ENCODE data around the gene MN1. TPM values are rescaled to one million over a fixed set of nuclear protein-coding genes. Genes with fewer than 3 reads are reported as not detected.
A peak's percentile ranks its signal among the peaks of the same experiment; 100 is the strongest.

MN1 gene
- polyA plus RNA-seq, 2 of the 4 experiments (the other 2 are of a cell fraction): 0.59 to 2.4 TPM

- TF ChIP-seq, protein P1, sequence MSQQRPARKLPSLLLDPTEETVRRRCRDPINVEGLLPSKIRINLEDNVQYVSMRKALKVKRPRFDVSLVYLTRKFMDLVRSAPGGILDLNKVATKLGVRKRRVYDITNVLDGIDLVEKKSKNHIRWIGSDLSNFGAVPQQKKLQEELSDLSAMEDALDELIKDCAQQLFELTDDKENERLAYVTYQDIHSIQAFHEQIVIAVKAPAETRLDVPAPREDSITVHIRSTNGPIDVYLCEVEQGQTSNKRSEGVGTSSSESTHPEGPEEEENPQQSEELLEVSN (IDR thresholded peaks at IDR 0.05; ENCODE audit: borderline replicate concordance, low read depth): no peak
- no peak for TF ChIP-seq HOXA7 (CRISPR knock-in tag; IDR thresholded peaks at IDR 0.05)
- no peak for TF ChIP-seq SREBF2 (IDR thresholded peaks at IDR 0.05)
- no peak for TF ChIP-seq POLR2AphosphoS2 (conservative IDR thresholded peaks at IDR 0.05; ENCODE audit: low read length)
- no peak for TF ChIP-seq ESRRA (IDR thresholded peaks at IDR 0.05; ENCODE audit: borderline replicate concordance, low read length)
- no peak for TF ChIP-seq EHMT2 (IDR thresholded peaks at IDR 0.05; ENCODE audit: low read depth)
- no peak for TF ChIP-seq NR3C1 (IDR thresholded peaks at IDR 0.05)
- TF ChIP-seq JUN (IDR thresholded peaks at IDR 0.05): no peak
These were observed 31.1 kb upstream of the MN1 start (continued) for GRCh38 chr22:27832606-27833005.

DNA sequence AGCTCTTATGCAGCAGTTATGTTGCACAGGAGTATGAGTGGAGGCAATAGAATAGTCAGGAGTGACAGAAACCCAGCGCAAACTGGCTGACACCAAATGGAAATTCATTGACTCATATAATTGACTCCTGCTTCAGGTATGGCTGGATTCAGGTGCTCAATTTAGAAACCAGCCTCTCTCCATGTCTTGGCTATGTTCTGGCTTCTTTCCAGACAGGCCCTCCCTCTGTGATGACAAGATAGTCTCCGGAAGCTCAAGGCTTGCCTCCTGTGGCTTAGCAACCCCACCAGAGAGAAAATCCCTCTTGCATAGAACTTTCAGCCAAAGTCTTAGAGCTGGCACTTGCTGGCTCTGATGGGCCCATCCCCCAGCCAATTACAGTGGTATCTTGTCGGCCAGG is 28.1 kb upstream of the MN1 start:
- WGBS (ENCODE audit: missing lambda C conversion rate): 73% methylated on average over 3 of the region's 3 CpGs
- Histone ChIP-seq H3K27ac (no peak overlapping the region), H3K4me2 (no peak overlapping the region), H3K4me1 (no peaks in the 10 kb centered on the region), H3K4me3 (no peak overlapping the region), H3K9me3 (no peaks in the 10 kb centered on the region)
- no peak for TF ChIP-seq ZFP36 (IDR thresholded peaks at IDR 0.05; ENCODE audit: borderline replicate concordance, partially characterized antibody)
- no peak for TF ChIP-seq POLR2A (IDR thresholded peaks at IDR 0.05; ENCODE audit: low read length)
- TF ChIP-seq RCOR1 (IDR thresholded peaks at IDR 0.05; ENCODE audit: low read depth, low read length): no peak
- TF ChIP-seq, protein P2, sequence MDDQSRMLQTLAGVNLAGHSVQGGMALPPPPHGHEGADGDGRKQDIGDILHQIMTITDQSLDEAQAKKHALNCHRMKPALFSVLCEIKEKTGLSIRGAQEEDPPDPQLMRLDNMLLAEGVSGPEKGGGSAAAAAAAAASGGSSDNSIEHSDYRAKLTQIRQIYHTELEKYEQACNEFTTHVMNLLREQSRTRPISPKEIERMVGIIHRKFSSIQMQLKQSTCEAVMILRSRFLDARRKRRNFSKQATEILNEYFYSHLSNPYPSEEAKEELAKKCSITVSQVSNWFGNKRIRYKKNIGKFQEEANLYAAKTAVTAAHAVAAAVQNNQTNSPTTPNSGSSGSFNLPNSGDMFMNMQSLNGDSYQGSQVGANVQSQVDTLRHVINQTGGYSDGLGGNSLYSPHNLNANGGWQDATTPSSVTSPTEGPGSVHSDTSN (IDR thresholded peaks at IDR 0.05): no peak
- TF ChIP-seq BHLHE40 (IDR thresholded peaks at IDR 0.05; ENCODE audit: low read depth, low read length): no peak
- no peak for TF ChIP-seq NFE2L2 (conservative IDR thresholded peaks at IDR 0.05; ENCODE audit: low read length)
- no peak for TF ChIP-seq ZC3H11A (IDR thresholded peaks at IDR 0.05)
- TF ChIP-seq FOXS1 (CRISPR knock-in tag; IDR thresholded peaks at IDR 0.05): no peak
- FAIRE-seq (no peak), DNase-seq (ENCODE audit: low read depth in 1 of 2, low spot score in 1 of 2) (no peak), ATAC-seq (no peak)
- CTCF ChIA-PET: no interaction called here
- POLR2A ChIA-PET: no interaction called here

GRCh38 chr22:27827604-27828587 is 26.3 kb upstream of the MN1 start:
- ChIA-PET POLR2A (no interaction called here), CTCF (interaction anchor here (0.6 kb wide), 3 partner anchors 764 to 1136 kb away, joined by 3 to 4 read pairs (median 3); no protein-coding TSS in a partner anchor)
- 82% methylated on average over 23 of the region's 23 CpGs for WGBS (ENCODE audit: missing lambda C conversion rate)

DNA sequence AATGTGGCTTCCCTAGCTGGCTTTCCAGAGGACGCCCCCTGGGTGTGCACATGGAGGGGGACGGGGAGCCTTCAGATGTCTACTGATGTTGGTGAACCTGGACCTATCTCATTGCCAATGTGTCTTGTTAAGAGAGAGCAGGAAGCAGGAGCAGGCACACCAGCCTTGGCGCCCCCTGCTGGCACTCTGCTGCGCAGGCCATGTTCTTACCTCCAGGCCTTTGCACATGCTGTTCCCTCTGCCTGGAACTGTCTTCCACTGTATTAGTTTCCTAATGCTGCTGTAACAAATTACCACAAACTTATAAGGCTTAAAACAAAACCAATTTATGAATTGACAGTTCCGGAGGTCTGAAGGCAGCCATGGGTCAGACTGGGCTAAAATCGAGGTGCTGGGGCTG is 23.6 kb upstream of the MN1 start:
- DNase-seq (ENCODE audit: low read depth in 1 of 2, low spot score in 1 of 2) (peak in 1 of 2 experiments; percentile 30), ATAC-seq (no peak), FAIRE-seq (no peak)
- WGBS (ENCODE audit: missing lambda C conversion rate): 65% methylated on average over 6 of the region's 6 CpGs
- Histone ChIP-seq H3K4me1 (no peaks in the 10 kb centered on the region), H3K9me3 (no peaks in the 10 kb centered on the region), H3K4me3 (no peak overlapping the region), H3K4me2 (no peak overlapping the region), H3K27ac (no peak overlapping the region)
- TF ChIP-seq JUN (IDR thresholded peaks at IDR 0.05) (no peak), ZNF302 (CRISPR knock-in tag; IDR thresholded peaks at IDR 0.05) (no peak)
- TF ChIP-seq, protein P3, sequence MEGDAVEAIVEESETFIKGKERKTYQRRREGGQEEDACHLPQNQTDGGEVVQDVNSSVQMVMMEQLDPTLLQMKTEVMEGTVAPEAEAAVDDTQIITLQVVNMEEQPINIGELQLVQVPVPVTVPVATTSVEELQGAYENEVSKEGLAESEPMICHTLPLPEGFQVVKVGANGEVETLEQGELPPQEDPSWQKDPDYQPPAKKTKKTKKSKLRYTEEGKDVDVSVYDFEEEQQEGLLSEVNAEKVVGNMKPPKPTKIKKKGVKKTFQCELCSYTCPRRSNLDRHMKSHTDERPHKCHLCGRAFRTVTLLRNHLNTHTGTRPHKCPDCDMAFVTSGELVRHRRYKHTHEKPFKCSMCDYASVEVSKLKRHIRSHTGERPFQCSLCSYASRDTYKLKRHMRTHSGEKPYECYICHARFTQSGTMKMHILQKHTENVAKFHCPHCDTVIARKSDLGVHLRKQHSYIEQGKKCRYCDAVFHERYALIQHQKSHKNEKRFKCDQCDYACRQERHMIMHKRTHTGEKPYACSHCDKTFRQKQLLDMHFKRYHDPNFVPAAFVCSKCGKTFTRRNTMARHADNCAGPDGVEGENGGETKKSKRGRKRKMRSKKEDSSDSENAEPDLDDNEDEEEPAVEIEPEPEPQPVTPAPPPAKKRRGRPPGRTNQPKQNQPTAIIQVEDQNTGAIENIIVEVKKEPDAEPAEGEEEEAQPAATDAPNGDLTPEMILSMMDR (IDR thresholded peaks at IDR 0.05): 0 out of 3 replicates have a peak, but pooled peaks have one; percentile 14
- ChIA-PET POLR2A (no interaction called here), CTCF (interaction anchor here (1.1 to 1.5 kb wide), 2 partner anchors 19 to 20 kb away, joined by 3 to 4 read pairs; no protein-coding TSS in a partner anchor)

More at GRCh38 chr22:27827604-27828587, 26.3 kb upstream of the MN1 start:
- ATAC-seq: no peak
- FAIRE-seq: no peak
- H3K9me3 ChIP-seq: no peaks in the 10 kb centered on the region
- no peaks in the 10 kb centered on the region for H3K4me1 ChIP-seq
- no peak overlapping the region for H3K4me3 ChIP-seq
- TF ChIP-seq POLR2A (IDR thresholded peaks at IDR 0.05; ENCODE audit: low read length) (no peak), KDM1A (IDR thresholded peaks at IDR 0.05; ENCODE audit: low read depth) (no peak), RCOR1 (IDR thresholded peaks at IDR 0.05; ENCODE audit: low read depth, low read length) (no peak), KDM5A (IDR thresholded peaks at IDR 0.05) (no peak), TP53 (CRISPR knock-in tag; IDR thresholded peaks at IDR 0.05) (no peak), EP300 (IDR thresholded peaks at IDR 0.05) (no peak), HOXA7 (CRISPR knock-in tag; IDR thresholded peaks at IDR 0.05) (no peak), NR3C1 (IDR thresholded peaks at IDR 0.05) (no peak)
- DNase-seq (ENCODE audit: low read depth in 1 of 2, low spot score in 1 of 2): no peak
- no peak overlapping the region for H3K27ac ChIP-seq
- no peak overlapping the region for H3K4me2 ChIP-seq

Data from A549 (cell line).